SK-N-SH (cell line): ENCODE measurements around the gene SBK1.
"Not testable (repeated sequence)": the region's sequence is repeated elsewhere in the genome, so short reads cannot be mapped to it uniquely, and the experiment has no call there.

Source experiments
- CTCF ChIP-seq: fragments of 200-600 bp; sonication (generic); IDR thresholded peaks from 2 replicates; pipeline ENCODE4 v1.6.1; 2017; ENCODE audit warnings: antibody characterized with exemption, mild to moderate bottlenecking, moderate library complexity
- EP300 ChIP-seq, 2 experiments: IDR thresholded peaks; 2 replicates each; pipeline versions ENCODE4 v1.4.0 to v1.6.1; 2012; ENCODE audit warnings: borderline replicate concordance in 1 of 2, low read depth in 1 of 2, low read length in 1 of 2
- MXI1 ChIP-seq: IDR thresholded peaks from 2 replicates; pipeline ENCODE4 v1.6.1; 2012; ENCODE audit warnings: mild to moderate bottlenecking, low read depth, low read length, improper control_type of control experiment
- NRF1 ChIP-seq: IDR thresholded peaks from 2 replicates; pipeline ENCODE4 v1.6.1; 2012; ENCODE audit warnings: low read depth, mild to moderate bottlenecking, low read length
- RAD21 ChIP-seq: IDR thresholded peaks from 2 replicates; pipeline ENCODE4 v1.6.1; 2012; ENCODE audit warnings: mild to moderate bottlenecking, low read length
- RCOR1 ChIP-seq: fragments of 150-350 bp; IDR thresholded peaks from 2 replicates; pipeline ENCODE4 v1.6.1; 2017; ENCODE audit warnings: antibody characterized with exemption, low read length
- REST ChIP-seq: IDR thresholded peaks from 2 replicates; pipeline ENCODE4 v1.6.1; 2012; ENCODE audit warnings: mild to moderate bottlenecking, low read depth, low read length, moderate library complexity
- SMC3 ChIP-seq: IDR thresholded peaks from 2 replicates; pipeline ENCODE4 v1.6.1; 2012; ENCODE audit warnings: low read depth, low read length, improper control_type of control experiment
- TCF12 ChIP-seq: IDR thresholded peaks from 2 replicates; pipeline ENCODE4 v1.4.0; 2012
- TEAD4 ChIP-seq: IDR thresholded peaks from 2 replicates; pipeline ENCODE4 v1.4.0; 2012; ENCODE audit warnings: mild to moderate bottlenecking, borderline replicate concordance; ENCODE audit not compliant: insufficient read depth
- ZBTB33 ChIP-seq: IDR thresholded peaks from 2 replicates; pipeline ENCODE4 v1.4.0; 2012; ENCODE audit warnings: low read depth, borderline replicate concordance

- not testable (repeated sequence) for TF ChIP-seq RAD21; TCF12; ZBTB33; MXI1; EP300 (IDR thresholded peaks at IDR 0.05; ENCODE audit: borderline replicate concordance in 1 of 2, low read depth in 1 of 2, low read length in 1 of 2); CTCF; SMC3; NRF1; RCOR1; REST; TEAD4
These were observed 40.3 kb downstream of the SBK1 start for GRCh38 chr16:28332632-28333031.
